ENCODE results near the gene PABPN1L. TPM values are rescaled to one million over a fixed set of nuclear protein-coding genes. Genes with fewer than 3 reads are reported as not detected.
A peak's percentile ranks its signal among the peaks of the same experiment; 100 is the strongest.

The PABPN1L gene
- total and polyA plus RNA-seq, 10 of the 15 experiments (the other 5 are each of a cell fraction or from before 2014, with no cell fraction given) = not detected

DNA sequence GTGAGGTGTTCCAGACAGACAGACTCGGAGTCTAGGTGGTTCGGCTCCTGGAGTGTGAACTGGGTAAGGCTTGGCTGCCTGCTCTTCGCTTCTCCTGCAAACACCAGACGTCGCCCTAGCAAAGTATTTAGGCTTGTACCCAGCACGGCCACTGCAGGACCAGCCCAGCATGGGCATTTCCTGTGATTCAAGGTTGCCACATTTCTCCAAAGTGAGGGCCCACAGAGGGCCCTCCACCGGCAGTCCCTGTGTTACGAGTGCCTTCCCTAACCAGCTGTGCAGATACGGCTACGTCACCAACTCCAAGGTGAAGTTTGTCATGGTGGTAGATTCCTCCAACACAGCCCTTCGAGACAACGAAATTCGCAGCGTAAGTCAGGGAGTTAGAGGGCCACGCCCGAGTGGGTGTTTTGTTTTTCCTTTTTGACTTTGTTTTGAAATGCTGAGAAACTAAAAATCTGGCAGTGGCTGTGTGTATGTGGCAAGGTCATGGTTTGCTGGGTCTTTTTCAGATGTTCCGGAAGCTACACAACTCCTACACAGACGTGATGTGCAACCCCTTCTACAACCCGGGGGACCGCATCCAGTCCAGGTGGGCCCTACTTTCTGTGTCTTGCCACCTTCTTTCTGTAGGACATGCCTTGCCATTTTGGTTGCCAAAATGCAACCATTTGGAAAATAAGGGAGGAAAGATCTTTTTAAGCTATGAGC lies 6.9 kb downstream of the PABPN1L start:
- WGBS (ENCODE audit: insufficient coverage, insufficient replicate concordance, low lambda C conversion rate, missing lambda C conversion rate) = 67% methylated on average over 20 of the region's 20 CpGs
- Histone ChIP-seq H4K20me1 (ENCODE audit: control insufficient read depth, insufficient read depth) (no peaks in the 10 kb centered on the region), H3K79me2 (ENCODE audit: control insufficient read depth, insufficient read depth, low read length) (peaks cover 13% of the 10 kb centered on the region), H3K9ac (ENCODE audit: control insufficient read depth, insufficient read depth, low read length) (no peak overlapping the region), H3K27ac (ENCODE audit: control insufficient read depth, insufficient read depth) (no peak overlapping the region), H3K4me2 (ENCODE audit: control insufficient read depth, insufficient read depth) (0 out of 2 replicates have a peak overlapping the region, but pooled peaks have one; percentile 17), H3K27me3 (replicated peaks in 1 of 2; ENCODE audit: control insufficient read depth in 2 of 2, insufficient read depth in 2 of 2, low read length in 1 of 2) (no peaks in the 10 kb centered on the region), H3K9me3 (replicated peaks; ENCODE audit: control insufficient read depth, insufficient read depth, low read length) (no peaks in the 10 kb centered on the region), H3K4me3 (no peak overlapping the region; the same call in 1 of the 2 replicates), H3K4me1 (ENCODE audit: control insufficient read depth, insufficient read depth, low read length) (peaks cover 20% of the 10 kb centered on the region), H3K36me3 (ENCODE audit: control insufficient read depth in 2 of 2, insufficient read depth in 2 of 2, low read length in 1 of 2) (peaks cover 4 to 5% of the 10 kb centered on the region in 2 experiments; a peak in 3 of 4 replicates), H2AFZ (ENCODE audit: control insufficient read depth, low read depth, low read length) (no peak overlapping the region)
- FAIRE-seq (no peak), ATAC-seq (no peak), DNase-seq (ENCODE audit: low read depth, low spot score) (no peak)
- BruUV-seq (replicated peaks) = no TSS peak
- intact Hi-C loops (cut with micrococcal nuclease; ENCODE audit: unreplicated experiment) (loop anchor here (5.0 kb wide), 2 partner anchors 47 to 63 kb away; partner anchors contain the start of gene APRT), in situ Hi-C loops (cut with MboI) (no loop called here)
- RAD21 ChIA-PET (ENCODE audit: unreplicated experiment) = no interaction called here
- CTCF ChIA-PET = interaction anchor here (2.9 kb wide), 1 partner anchor 48 kb away, joined by 19 read pairs; the partner anchor contains the start of gene APRT
- POLR2A ChIA-PET = no interaction called here
- TF ChIP-seq, protein P1, sequence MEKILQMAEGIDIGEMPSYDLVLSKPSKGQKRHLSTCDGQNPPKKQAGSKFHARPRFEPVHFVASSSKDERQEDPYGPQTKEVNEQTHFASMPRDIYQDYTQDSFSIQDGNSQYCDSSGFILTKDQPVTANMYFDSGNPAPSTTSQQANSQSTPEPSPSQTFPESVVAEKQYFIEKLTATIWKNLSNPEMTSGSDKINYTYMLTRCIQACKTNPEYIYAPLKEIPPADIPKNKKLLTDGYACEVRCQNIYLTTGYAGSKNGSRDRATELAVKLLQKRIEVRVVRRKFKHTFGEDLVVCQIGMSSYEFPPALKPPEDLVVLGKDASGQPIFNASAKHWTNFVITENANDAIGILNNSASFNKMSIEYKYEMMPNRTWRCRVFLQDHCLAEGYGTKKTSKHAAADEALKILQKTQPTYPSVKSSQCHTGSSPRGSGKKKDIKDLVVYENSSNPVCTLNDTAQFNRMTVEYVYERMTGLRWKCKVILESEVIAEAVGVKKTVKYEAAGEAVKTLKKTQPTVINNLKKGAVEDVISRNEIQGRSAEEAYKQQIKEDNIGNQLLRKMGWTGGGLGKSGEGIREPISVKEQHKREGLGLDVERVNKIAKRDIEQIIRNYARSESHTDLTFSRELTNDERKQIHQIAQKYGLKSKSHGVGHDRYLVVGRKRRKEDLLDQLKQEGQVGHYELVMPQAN (conservative IDR thresholded peaks at IDR 0.05) = no peak
- TF ChIP-seq, protein P2, sequence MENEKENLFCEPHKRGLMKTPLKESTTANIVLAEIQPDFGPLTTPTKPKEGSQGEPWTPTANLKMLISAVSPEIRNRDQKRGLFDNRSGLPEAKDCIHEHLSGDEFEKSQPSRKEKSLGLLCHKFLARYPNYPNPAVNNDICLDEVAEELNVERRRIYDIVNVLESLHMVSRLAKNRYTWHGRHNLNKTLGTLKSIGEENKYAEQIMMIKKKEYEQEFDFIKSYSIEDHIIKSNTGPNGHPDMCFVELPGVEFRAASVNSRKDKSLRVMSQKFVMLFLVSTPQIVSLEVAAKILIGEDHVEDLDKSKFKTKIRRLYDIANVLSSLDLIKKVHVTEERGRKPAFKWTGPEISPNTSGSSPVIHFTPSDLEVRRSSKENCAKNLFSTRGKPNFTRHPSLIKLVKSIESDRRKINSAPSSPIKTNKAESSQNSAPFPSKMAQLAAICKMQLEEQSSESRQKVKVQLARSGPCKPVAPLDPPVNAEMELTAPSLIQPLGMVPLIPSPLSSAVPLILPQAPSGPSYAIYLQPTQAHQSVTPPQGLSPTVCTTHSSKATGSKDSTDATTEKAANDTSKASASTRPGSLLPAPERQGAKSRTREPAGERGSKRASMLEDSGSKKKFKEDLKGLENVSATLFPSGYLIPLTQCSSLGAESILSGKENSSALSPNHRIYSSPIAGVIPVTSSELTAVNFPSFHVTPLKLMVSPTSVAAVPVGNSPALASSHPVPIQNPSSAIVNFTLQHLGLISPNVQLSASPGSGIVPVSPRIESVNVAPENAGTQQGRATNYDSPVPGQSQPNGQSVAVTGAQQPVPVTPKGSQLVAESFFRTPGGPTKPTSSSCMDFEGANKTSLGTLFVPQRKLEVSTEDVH (IDR thresholded peaks at IDR 0.05; ENCODE audit: low read depth, partially characterized antibody) = no peak
- TF ChIP-seq CHD2 (IDR thresholded peaks at IDR 0.05; ENCODE audit: borderline replicate concordance, low read depth, low read length) = no peak
- TF ChIP-seq CREB1 (IDR thresholded peaks at IDR 0.05; ENCODE audit: low read depth) = no peak
- no peak for TF ChIP-seq ZNF24 (IDR thresholded peaks at IDR 0.05)
- no peak for TF ChIP-seq YBX1 (IDR thresholded peaks at IDR 0.05)
- no peak for TF ChIP-seq SREBF2 (IDR thresholded peaks at IDR 0.05; ENCODE audit: low read length)
- TF ChIP-seq, protein P3, sequence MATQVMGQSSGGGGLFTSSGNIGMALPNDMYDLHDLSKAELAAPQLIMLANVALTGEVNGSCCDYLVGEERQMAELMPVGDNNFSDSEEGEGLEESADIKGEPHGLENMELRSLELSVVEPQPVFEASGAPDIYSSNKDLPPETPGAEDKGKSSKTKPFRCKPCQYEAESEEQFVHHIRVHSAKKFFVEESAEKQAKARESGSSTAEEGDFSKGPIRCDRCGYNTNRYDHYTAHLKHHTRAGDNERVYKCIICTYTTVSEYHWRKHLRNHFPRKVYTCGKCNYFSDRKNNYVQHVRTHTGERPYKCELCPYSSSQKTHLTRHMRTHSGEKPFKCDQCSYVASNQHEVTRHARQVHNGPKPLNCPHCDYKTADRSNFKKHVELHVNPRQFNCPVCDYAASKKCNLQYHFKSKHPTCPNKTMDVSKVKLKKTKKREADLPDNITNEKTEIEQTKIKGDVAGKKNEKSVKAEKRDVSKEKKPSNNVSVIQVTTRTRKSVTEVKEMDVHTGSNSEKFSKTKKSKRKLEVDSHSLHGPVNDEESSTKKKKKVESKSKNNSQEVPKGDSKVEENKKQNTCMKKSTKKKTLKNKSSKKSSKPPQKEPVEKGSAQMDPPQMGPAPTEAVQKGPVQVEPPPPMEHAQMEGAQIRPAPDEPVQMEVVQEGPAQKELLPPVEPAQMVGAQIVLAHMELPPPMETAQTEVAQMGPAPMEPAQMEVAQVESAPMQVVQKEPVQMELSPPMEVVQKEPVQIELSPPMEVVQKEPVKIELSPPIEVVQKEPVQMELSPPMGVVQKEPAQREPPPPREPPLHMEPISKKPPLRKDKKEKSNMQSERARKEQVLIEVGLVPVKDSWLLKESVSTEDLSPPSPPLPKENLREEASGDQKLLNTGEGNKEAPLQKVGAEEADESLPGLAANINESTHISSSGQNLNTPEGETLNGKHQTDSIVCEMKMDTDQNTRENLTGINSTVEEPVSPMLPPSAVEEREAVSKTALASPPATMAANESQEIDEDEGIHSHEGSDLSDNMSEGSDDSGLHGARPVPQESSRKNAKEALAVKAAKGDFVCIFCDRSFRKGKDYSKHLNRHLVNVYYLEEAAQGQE (IDR thresholded peaks at IDR 0.05; ENCODE audit: low read depth, low read length) = no peak
- TF ChIP-seq EGR1 (IDR thresholded peaks at IDR 0.05; ENCODE audit: borderline replicate concordance in 1 of 2, low read depth in 2 of 2, low read length in 2 of 2) = no peak
- TF ChIP-seq TARDBP (IDR thresholded peaks at IDR 0.05; ENCODE audit: borderline replicate concordance) = no peak
- TF ChIP-seq DPF2 (IDR thresholded peaks at IDR 0.05) = no peak
- no peak for TF ChIP-seq NFYB (IDR thresholded peaks at IDR 0.05; ENCODE audit: insufficient read depth, low read depth, low read length)
- SMC1A ChIA-PET (ENCODE audit: uncharacterized antibody, unreplicated experiment) = no interaction called here
